Panc1 (cell line): ENCODE measurements around the gene KCNIP4. TPM values are rescaled to one million over a fixed set of nuclear protein-coding genes. Genes with fewer than 3 reads are reported as not detected.

ENCODE experiments used
- ATAC-seq: fragments of 200-7000 bp; cut with Tn5 transposase; 2 replicates; pipeline ENCODE4 v1.9.1; 2020; ENCODE audit warnings: mild to moderate bottlenecking, moderate library complexity
- BruUV-seq: library from RNA; stranded (reverse); fragments of 400-500 nt; replicated peaks from 2 replicates; lab custom pipeline; 2021; lab: Mats Ljungman, UMichigan
- CTCF ChIA-PET: fragments of 300-600 bp; sonication (Branson Sonifier 250); formaldehyde crosslinking; loops from one replicate; lab custom pipeline; 2022; ENCODE audit warnings: antibody characterized with exemption; lab: Charles Lee
- POLR2A ChIA-PET: fragments of 300-600 bp; sonication (Branson Sonifier 250); formaldehyde crosslinking; loops from one replicate; lab custom pipeline; 2022; ENCODE audit warnings: antibody characterized with exemption; lab: Charles Lee
- DNase-seq: peaks from one replicate; pipeline ENCODE4 v3.0.0-alpha.2; 2010; ENCODE audit warnings: low read depth, low spot score
- H3K27ac ChIP-seq: 2 replicates; pipeline ENCODE4 v1.5.1; 2011; ENCODE audit warnings: mild to moderate bottlenecking, low read length, inconsistent platforms
- H3K27me3 ChIP-seq: fragments of 200-500 bp; sonication (Bioruptor generic); 2 replicates; pipeline ENCODE4 v1.6.0; 2014; ENCODE audit warnings: low read length, inconsistent platforms; ENCODE audit not compliant: control insufficient read depth, insufficient read depth
- H3K36me3 ChIP-seq: fragments of 200-500 bp; sonication (Bioruptor generic); 2 replicates; pipeline ENCODE4 v1.5.1; 2014; ENCODE audit warnings: inconsistent platforms, mild to moderate bottlenecking, low read length, moderate library complexity; ENCODE audit not compliant: control insufficient read depth, insufficient read depth
- H3K4me1 ChIP-seq: 2 replicates; pipeline ENCODE4 v1.5.1; 2011; ENCODE audit warnings: inconsistent platforms, mild to moderate bottlenecking, low read length, moderate library complexity; ENCODE audit not compliant: control insufficient read depth, insufficient read depth
- H3K4me3 ChIP-seq, 2 experiments: 2 replicates each; pipeline ENCODE4 v1.5.1; 2011 to 2012; ENCODE audit warnings: low read depth in 2 of 2, low read length in 2 of 2, mild to moderate bottlenecking in 2 of 2, inconsistent platforms in 1 of 2, moderate library complexity in 1 of 2
- H3K9me3 ChIP-seq: fragments of 200-500 bp; sonication (Bioruptor generic); 2 replicates; pipeline ENCODE4 v1.5.1; 2014; ENCODE audit warnings: low read depth, mild to moderate bottlenecking, inconsistent platforms, low read length, moderate library complexity; ENCODE audit not compliant: control insufficient read depth, insufficient read depth
- POLR2AphosphoS5 ChIP-seq: IDR thresholded peaks from 2 replicates; pipeline ENCODE4 v1.6.1; 2012; ENCODE audit warnings: mild to moderate bottlenecking, low read depth, low read length, moderate library complexity
- REST ChIP-seq, 2 experiments: IDR thresholded peaks; 2 replicates each; pipeline ENCODE4 v1.6.1; 2011 to 2012; ENCODE audit warnings: low read depth in 2 of 2, control low read depth in 1 of 2, low read length in 1 of 2, mild to moderate bottlenecking in 1 of 2, moderate library complexity in 1 of 2; ENCODE audit not compliant: insufficient read depth in 1 of 2
- SIN3A ChIP-seq: IDR thresholded peaks from 2 replicates; pipeline ENCODE4 v1.6.1; 2012; ENCODE audit warnings: low read depth, mild to moderate bottlenecking, low read length, moderate library complexity, borderline replicate concordance; ENCODE audit not compliant: insufficient read depth
- TCF7L2 ChIP-seq: IDR thresholded peaks from 2 replicates; pipeline ENCODE4 v1.6.1; 2011; ENCODE audit warnings: mild to moderate bottlenecking, low read depth, low read length, inconsistent platforms
- in situ Hi-C: cut with HindIII; loops from 2 replicates; pipeline ENCODE4 v1.10.0; 2016; ENCODE audit warnings: low sequenced_read_pairs, low pct_unique_long_range_greater_than_20kb
- intact Hi-C: fragments of 100-400 bp; cut with micrococcal nuclease; formaldehyde crosslinking; loops from one replicate; pipeline ENCODE4 v1.10.0; 2022; ENCODE audit not compliant: unreplicated experiment
- total RNA-seq: library from RNA; stranded (reverse); gene quantifications from one replicate; pipeline ENCODE4 v1.2.1, GENCODE V29; 2021; ENCODE audit not compliant: unreplicated experiment
- TF ChIP-seq, protein P1 (sequence below): fragments of 450-650 bp; IDR thresholded peaks from 2 replicates; pipeline ENCODE4 v1.5.1; 2017; ENCODE audit warnings: mild to moderate bottlenecking

Gene KCNIP4
- total RNA-seq, 1 experiment from 2014 or later, result not detected

DNA sequence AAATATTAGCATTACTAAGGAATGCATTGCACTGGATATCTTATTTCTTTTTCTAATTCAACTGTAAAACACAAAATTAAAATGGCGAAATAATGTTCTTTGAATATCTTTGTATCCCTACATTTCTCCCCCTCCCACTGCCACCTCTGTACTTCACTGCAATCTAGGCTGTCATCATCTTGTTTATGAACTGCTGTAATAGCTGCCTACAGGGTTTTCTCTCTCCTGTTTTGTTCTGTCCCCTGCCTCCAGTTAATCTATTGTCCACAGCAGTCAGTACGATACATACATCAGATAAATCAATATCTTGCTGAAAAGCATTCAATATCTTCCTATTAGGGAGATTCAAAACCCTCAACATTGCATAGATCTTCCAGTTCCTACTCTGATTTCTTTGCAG, 528.4 kb downstream of the KCNIP4 start:
- no peaks in the 10 kb centered on the region for H3K36me3 ChIP-seq
- intact Hi-C loops (no loop called here), in situ Hi-C loops (no loop called here)
- H3K4me3 ChIP-seq, result no peak overlapping the region
- ATAC-seq (no peak), DNase-seq (no peak)
- no peaks in the 10 kb centered on the region for H3K4me1 ChIP-seq
- BruUV-seq, result no TSS peak
- no peaks in the 10 kb centered on the region for H3K9me3 ChIP-seq
- no peaks in the 10 kb centered on the region for H3K27me3 ChIP-seq
- no peak overlapping the region for H3K27ac ChIP-seq
- CTCF ChIA-PET, result no interaction called here
- POLR2A ChIA-PET, result no interaction called here
- TF ChIP-seq SIN3A (no peak), TCF7L2 (no peak), POLR2AphosphoS5 (no peak), REST (IDR thresholded peaks at IDR 0.05; ENCODE audit: insufficient read depth in 1 of 2, low read depth in 2 of 2, low read length in 1 of 2) (no peak)
- TF ChIP-seq, protein P1, sequence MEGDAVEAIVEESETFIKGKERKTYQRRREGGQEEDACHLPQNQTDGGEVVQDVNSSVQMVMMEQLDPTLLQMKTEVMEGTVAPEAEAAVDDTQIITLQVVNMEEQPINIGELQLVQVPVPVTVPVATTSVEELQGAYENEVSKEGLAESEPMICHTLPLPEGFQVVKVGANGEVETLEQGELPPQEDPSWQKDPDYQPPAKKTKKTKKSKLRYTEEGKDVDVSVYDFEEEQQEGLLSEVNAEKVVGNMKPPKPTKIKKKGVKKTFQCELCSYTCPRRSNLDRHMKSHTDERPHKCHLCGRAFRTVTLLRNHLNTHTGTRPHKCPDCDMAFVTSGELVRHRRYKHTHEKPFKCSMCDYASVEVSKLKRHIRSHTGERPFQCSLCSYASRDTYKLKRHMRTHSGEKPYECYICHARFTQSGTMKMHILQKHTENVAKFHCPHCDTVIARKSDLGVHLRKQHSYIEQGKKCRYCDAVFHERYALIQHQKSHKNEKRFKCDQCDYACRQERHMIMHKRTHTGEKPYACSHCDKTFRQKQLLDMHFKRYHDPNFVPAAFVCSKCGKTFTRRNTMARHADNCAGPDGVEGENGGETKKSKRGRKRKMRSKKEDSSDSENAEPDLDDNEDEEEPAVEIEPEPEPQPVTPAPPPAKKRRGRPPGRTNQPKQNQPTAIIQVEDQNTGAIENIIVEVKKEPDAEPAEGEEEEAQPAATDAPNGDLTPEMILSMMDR, result no peak

- intact Hi-C loops (no loop called here), in situ Hi-C loops (no loop called here)
- no peaks in the 10 kb centered on the region for H3K27me3 ChIP-seq
- TF ChIP-seq REST (IDR thresholded peaks at IDR 0.05; ENCODE audit: insufficient read depth in 1 of 2, low read depth in 2 of 2, low read length in 1 of 2) (no peak), TCF7L2 (no peak), POLR2AphosphoS5 (no peak), SIN3A (no peak)
- TF ChIP-seq, protein P1, result no peak
- no peak overlapping the region for H3K4me3 ChIP-seq
- DNase-seq (no peak), ATAC-seq (no peak)
- no peaks in the 10 kb centered on the region for H3K36me3 ChIP-seq
- no peaks in the 10 kb centered on the region for H3K9me3 ChIP-seq
- ChIA-PET POLR2A (no interaction called here), CTCF (no interaction called here)
- BruUV-seq, result no TSS peak
- H3K27ac ChIP-seq, result no peak overlapping the region
- no peaks in the 10 kb centered on the region for H3K4me1 ChIP-seq
Measured at GRCh38 chr4:21415728-21416127, 532.8 kb downstream of the KCNIP4 start.
